GM12878 (cell line): ENCODE measurements around the gene SHANK1.
A peak's percentile ranks its signal among the peaks of the same experiment; 100 is the strongest.

Experiments
- ATF3 ChIP-seq: IDR thresholded peaks from 2 replicates; pipeline ENCODE4 v1.6.1; 2011; ENCODE audit warnings: low read depth, mild to moderate bottlenecking, low read length, moderate library complexity, borderline replicate concordance; ENCODE audit errors: extremely low read depth
- CTCF ChIP-seq, 3 experiments: IDR thresholded peaks in 2 of 3; conservative IDR thresholded peaks in 1 of 3; 2 replicates each; pipeline ENCODE4 v1.5.1; 2011; ENCODE audit warnings: low read depth in 3 of 3, low read length in 3 of 3, mild to moderate bottlenecking in 3 of 3, control low read depth in 2 of 3, moderate library complexity in 2 of 3, inconsistent platforms in 1 of 3, mixed read lengths in 1 of 3; ENCODE audit not compliant: control insufficient read depth in 2 of 3, insufficient read depth in 1 of 3; ENCODE audit errors: extremely low read depth in 1 of 3
- MEF2A ChIP-seq: IDR thresholded peaks from 2 replicates; pipeline ENCODE4 v1.6.1; 2011; ENCODE audit warnings: low read depth, mild to moderate bottlenecking, low read length, moderate library complexity; ENCODE audit not compliant: insufficient read depth
- SMC3 ChIP-seq: IDR thresholded peaks from 2 replicates; pipeline ENCODE4 v1.6.1; 2011; ENCODE audit warnings: low read length, improper control_type of control experiment, borderline replicate concordance
- ZBTB11 ChIP-seq: fragments of 450-650 bp; formaldehyde crosslinking; IDR thresholded peaks from 2 replicates; pipeline ENCODE4 v1.5.0; 2022; ENCODE audit warnings: mild to moderate bottlenecking, missing genetic modification characterization

GRCh38 chr19:50703915-50704796 is 15.4 kb downstream of the SHANK1 start:
- TF ChIP-seq ATF3: no peak
- TF ChIP-seq ZBTB11: no peak
- TF ChIP-seq CTCF (IDR thresholded peaks at IDR 0.05 in 2 of 3, conservative IDR thresholded peaks at IDR 0.05 in 1 of 3; ENCODE audit: control insufficient read depth in 2 of 3, extremely low read depth in 1 of 3, insufficient read depth in 1 of 3, low read depth in 3 of 3, low read length in 3 of 3): peak in 1 of 3 experiments; percentile 12; a peak in 1 of 6 replicates
- TF ChIP-seq SMC3: no peak
- TF ChIP-seq MEF2A: no peak
